ENCODE results near the gene CCDC89.

GRCh38 chr11:85698195-85698594 is 12.2 kb upstream of the CCDC89 start:
- TF ChIP-seq POLR2A (IDR thresholded peaks at IDR 0.05; ENCODE audit: low read length) (no peak), RFX5 (IDR thresholded peaks at IDR 0.05) (no peak), REST (IDR thresholded peaks at IDR 0.05) (no peak), USF2 (IDR thresholded peaks at IDR 0.05) (no peak), CHD2 (IDR thresholded peaks at IDR 0.05; ENCODE audit: low read length, partially characterized antibody) (no peak), ZSCAN20 (CRISPR knock-in tag; IDR thresholded peaks at IDR 0.05) (no peak), HDAC2 (IDR thresholded peaks at IDR 0.05) (no peak), CBX2 (IDR thresholded peaks at IDR 0.05; ENCODE audit: borderline replicate concordance, low read depth) (no peak), CTCF (IDR thresholded peaks at IDR 0.05) (no peak), RAD21 (conservative IDR thresholded peaks at IDR 0.05 in 1 of 2, IDR thresholded peaks at IDR 0.05 in 1 of 2) (no peak), RCOR1 (IDR thresholded peaks at IDR 0.05; ENCODE audit: low read depth, low read length) (no peak), MAX (IDR thresholded peaks at IDR 0.05) (no peak)
